Measurements from ENCODE around the gene IL10. TPM values are rescaled to one million over a fixed set of nuclear protein-coding genes. Genes with fewer than 3 reads are reported as not detected.

Gene IL10
- total RNA-seq, 4 donors from 2014 or later = 0.78 to 4.8 (median 1.1) TPM; not detected in 1

- Histone ChIP-seq H3K27ac (no peak overlapping the region), H3K4me1 (peaks cover 0 to 65% (median 27%) of the 10 kb centered on the region in 4 donors)
- 95 to 99% methylated on average over 1 of the region's 1 CpG for WGBS, 2 donors
Measured at GRCh38 chr1:206717674-206717989, 54.7 kb downstream of the IL10 start.

More at GRCh38 chr1:206717674-206717989, 54.7 kb downstream of the IL10 start:
- Histone ChIP-seq H3K27me3 (no peaks in the 10 kb centered on the region), H3K9me3 (no peaks in the 10 kb centered on the region), H3K4me3 (no peak overlapping the region), H3K36me3 (no peaks in the 10 kb centered on the region)
- TF ChIP-seq POLR2A (IDR thresholded peaks at IDR 0.05) (no peak), EP300 (IDR thresholded peaks at IDR 0.05) (no peak), CTCF (IDR thresholded peaks at IDR 0.05) (no peak)
- no peak for DNase-seq (ENCODE audit: low spot score in 2 of 2)

Small RNA genes within 50 kb of the gene (small RNA-seq; reads per million reads assigned to genes)
- not detected for gene RF00019

Other genes starting within 250 kb of the IL10 start
- gene EIF2D, start 160.0 kb downstream of the IL10 start, total RNA-seq = 10 to 100 TPM; 42.0 to 78.4 (median 60.0) TPM
- 10 to 100 TPM in 1 of 4 donors, 1 to 10 TPM in 3; 5.4 to 12.7 (median 5.7) TPM for gene DYRK3, start 137.0 kb downstream of the IL10 start, total RNA-seq
- 10 to 100 TPM; 30.6 to 49.5 (median 38.2) TPM for gene MAPKAPK2, start 87.6 kb downstream of the IL10 start, total RNA-seq
- not detected for gene IL19, start 1.7 kb downstream of the IL10 start, total RNA-seq
- not detected for gene IL20, start 93.1 kb upstream of the IL10 start, total RNA-seq
- gene IL24, start 124.9 kb upstream of the IL10 start, total RNA-seq = not detected
- gene FCMR, start 149.4 kb upstream of the IL10 start, total RNA-seq = 1 to 10 TPM; 1.8 to 3.1 (median 2.6) TPM
- gene PIGR, start 174.0 kb upstream of the IL10 start, total RNA-seq = under 1 TPM in 1 of 4 donors, not detected in 3; 0.22 TPM
- gene FCAMR, start 198.0 kb upstream of the IL10 start, total RNA-seq = not detected

Data from tibial nerve (tissue), 4 donors.